Metanephros (tissue), 2 donors: ENCODE data around the gene PLEKHB2. TPM values are rescaled to one million over a fixed set of nuclear protein-coding genes. Genes with fewer than 3 reads are reported as not detected.

Source experiments
- small RNA-seq: library from RNA; depleted of rRNA; stranded (forward); fragments of <200 nt; gene quantifications from one replicate; pipeline ENCODE3, GENCODE V24; 2014; ENCODE audit warnings: low replicate concordance
- total RNA-seq: library from RNA; depleted of rRNA; stranded (reverse); fragments of >200 nt; gene quantifications from one replicate; pipeline ENCODE4 v1.2.3, GENCODE V29; 2014

Gene PLEKHB2
- 72.6 TPM for total RNA-seq

GRCh38 chr2:131105156-131105949 lies at the start of gene PLEKHB2:
PLEKHB2 (plus strand) TSS chr2:131105336; CDS start chr2:131120942, 15,606 bp downstream.

GRCh38 chr2:131093006-131093695 lies 12.0 kb upstream of the PLEKHB2 start, which contains the start of gene FAM168B:
FAM168B (minus strand) TSS chr2:131093460; CDS start chr2:131082646, 10,814 bp downstream.

Small RNAs within 50 kb of the gene (small RNA-seq; reads per million reads assigned to genes)
- not detected for gene AC009477.1

Other genes starting within 250 kb of the PLEKHB2 start
- gene FAM168B, start 11.9 kb upstream of the PLEKHB2 start, total RNA-seq, result 92.3 TPM
- gene POTEE, start 104.2 kb downstream of the PLEKHB2 start, total RNA-seq, result not detected